OCI-M2 (cell line): ENCODE data around the gene TRIM74.
"Not testable (repeated sequence)": the region's sequence is repeated elsewhere in the genome, so short reads cannot be mapped to it uniquely, and the experiment has no call there.

Experiments
- DNase-seq: peaks from one replicate; lab custom pipeline; 2025; ENCODE audit not compliant: unreplicated experiment; lab: John Stamatoyannopoulos, UW

TRIM74 gene

DNA sequence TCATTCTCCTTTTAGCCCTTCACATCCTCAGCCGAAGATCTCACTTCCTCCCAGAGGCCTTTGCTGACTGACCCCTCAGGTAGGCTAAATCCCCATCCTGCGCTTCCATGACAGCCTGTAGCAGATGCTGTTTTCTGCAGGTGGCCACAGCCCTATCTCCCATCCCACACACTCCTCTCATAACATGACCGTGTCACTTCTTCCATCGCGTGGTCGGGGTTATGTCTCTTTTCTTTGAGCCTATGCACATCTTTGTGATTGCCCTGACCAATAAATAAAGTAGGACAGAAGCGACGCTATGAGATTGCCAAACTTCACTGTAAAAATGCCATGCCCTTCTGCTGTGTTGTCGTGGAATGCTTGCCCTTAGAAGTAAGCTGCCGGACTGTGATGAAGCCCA lies 55.5 kb downstream of the TRIM74 start:
- not testable (repeated sequence) for DNase-seq

DNA sequence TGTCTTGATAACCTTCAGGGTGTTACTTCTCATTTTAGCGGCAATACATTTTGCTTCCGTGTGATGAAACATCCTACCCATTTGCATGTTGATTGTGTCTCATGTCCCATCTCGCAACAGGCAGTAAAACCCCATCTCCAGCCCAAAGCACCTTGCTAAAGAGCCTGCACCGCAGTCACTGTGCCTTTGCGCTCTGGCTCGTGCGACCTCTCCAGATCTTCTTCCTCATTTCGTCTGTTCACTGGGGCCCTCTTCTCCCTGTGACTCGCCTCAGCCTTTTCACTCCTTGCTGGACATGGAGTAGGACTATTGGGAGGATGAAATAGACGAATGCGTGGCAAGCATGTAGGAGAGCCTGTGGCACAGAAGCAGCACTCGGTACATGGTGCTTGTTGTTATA lies 57.9 kb downstream of the TRIM74 start:
- not testable (repeated sequence) for DNase-seq
